GM23338 (cell line): ENCODE data around the gene GABBR1. TPM values are rescaled to one million over a fixed set of nuclear protein-coding genes. Genes with fewer than 3 reads are reported as not detected.

Experiments
- ATAC-seq: fragments of 200-7000 bp; cut with Tn5 transposase; 3 replicates; pipeline ENCODE4 v1.9.1; 2020
- DNase-seq: peaks from one replicate; pipeline ENCODE4 v3.0.0-alpha.2; 2015; ENCODE audit warnings: low spot score
- H2AFZ ChIP-seq: fragments of 200-600 bp; sonication (generic); 2 replicates; pipeline ENCODE4 v1.8.0; 2016; ENCODE audit warnings: antibody characterized with exemption, mild to moderate bottlenecking, moderate library complexity
- H3F3A ChIP-seq: fragments of 200-600 bp; sonication (generic); replicated peaks from 2 replicates; pipeline ENCODE4 v1.8.0; 2017; ENCODE audit warnings: antibody characterized with exemption, mixed run types, low read depth
- H3K27ac ChIP-seq: fragments of 200-600 bp; sonication (generic); 2 replicates; pipeline ENCODE4 v1.6.1; 2016; ENCODE audit warnings: low read depth
- H3K27me3 ChIP-seq: fragments of 200-600 bp; sonication (generic); 2 replicates; pipeline ENCODE4 v1.8.0; 2016; ENCODE audit warnings: mild to moderate bottlenecking, mixed run types, moderate library complexity; ENCODE audit not compliant: insufficient read depth
- H3K36me3 ChIP-seq: fragments of 200-600 bp; sonication (generic); 2 replicates; pipeline ENCODE4 v1.8.0; 2016; ENCODE audit warnings: mild to moderate bottlenecking; ENCODE audit not compliant: insufficient read depth
- H3K4me1 ChIP-seq: fragments of 200-600 bp; sonication (generic); 2 replicates; pipeline ENCODE4 v1.8.0; 2016; ENCODE audit warnings: mild to moderate bottlenecking, moderate library complexity; ENCODE audit not compliant: insufficient read depth
- H3K4me2 ChIP-seq: fragments of 200-600 bp; sonication (generic); 2 replicates; pipeline ENCODE4 v1.7.1; 2017; ENCODE audit warnings: mixed run types
- H3K4me3 ChIP-seq: fragments of 200-600 bp; sonication (generic); 2 replicates; pipeline ENCODE4 v1.6.1; 2016; ENCODE audit warnings: mixed run types
- H3K79me2 ChIP-seq: fragments of 200-600 bp; sonication (generic); replicated peaks from 2 replicates; pipeline ENCODE4 v1.8.0; 2017; ENCODE audit warnings: mild to moderate bottlenecking; ENCODE audit not compliant: insufficient read depth
- H3K9me2 ChIP-seq: fragments of 200-600 bp; sonication (generic); 2 replicates; pipeline ENCODE4 v1.8.0; 2017; ENCODE audit not compliant: insufficient read depth
- H4K20me1 ChIP-seq: fragments of 200-600 bp; sonication (generic); replicated peaks from 2 replicates; pipeline ENCODE4 v1.8.0; 2017; ENCODE audit warnings: mild to moderate bottlenecking; ENCODE audit not compliant: insufficient read depth
- H3K27ac Mint-ChIP-seq: 2 replicates; pipeline ENCODE4 v1.8.0; 2020; ENCODE audit warnings: inconsistent platforms, mild to moderate bottlenecking, moderate library complexity, mixed read lengths
- H3K27me3 Mint-ChIP-seq: 3 replicates; pipeline ENCODE4 v1.8.0; 2022; ENCODE audit warnings: low read depth, mild to moderate bottlenecking, moderate library complexity, mixed read lengths, inconsistent platforms; ENCODE audit not compliant: insufficient read depth, poor library complexity
- H3K36me3 Mint-ChIP-seq: 3 replicates; pipeline ENCODE4 v1.8.0; 2021; ENCODE audit warnings: low read depth, mild to moderate bottlenecking, inconsistent platforms, moderate library complexity, mixed read lengths
- H3K4me1 Mint-ChIP-seq: 3 replicates; pipeline ENCODE4 v1.8.0; 2020; ENCODE audit warnings: mild to moderate bottlenecking, inconsistent platforms, mixed read lengths
- H3K4me3 Mint-ChIP-seq: 3 replicates; pipeline ENCODE4 v1.8.0; 2021; ENCODE audit warnings: moderate library complexity, mild to moderate bottlenecking, inconsistent platforms, mixed read lengths
- H3K9me3 Mint-ChIP-seq: 3 replicates; pipeline ENCODE4 v1.8.0; 2020; ENCODE audit warnings: moderate library complexity, mild to moderate bottlenecking, inconsistent platforms, mixed read lengths
- CREB1 ChIP-seq: fragments of 250-450 bp; sonication (Bioruptor Pico); IDR thresholded peaks from 2 replicates; pipeline ENCODE4 v1.5.0; 2020; ENCODE audit warnings: low read depth, mild to moderate bottlenecking, moderate library complexity
- EZH2 ChIP-seq: fragments of 200-600 bp; sonication (generic); IDR thresholded peaks from one replicate; pipeline ENCODE4 v1.8.0; 2017; ENCODE audit warnings: antibody characterized with exemption, mild to moderate bottlenecking, low read depth; ENCODE audit not compliant: unreplicated experiment
- EZH2phosphoT487 ChIP-seq: fragments of 200-600 bp; sonication (generic); IDR thresholded peaks from one replicate; pipeline ENCODE4 v1.8.1; 2018; ENCODE audit warnings: antibody characterized with exemption; ENCODE audit not compliant: unreplicated experiment
- JUNB ChIP-seq: IDR thresholded peaks from one replicate; pipeline ENCODE4 v1.6.1; 2016; ENCODE audit warnings: antibody characterized with exemption; ENCODE audit not compliant: unreplicated experiment
- NANOG ChIP-seq: IDR thresholded peaks from 2 replicates; pipeline ENCODE4 v1.6.1; 2016; ENCODE audit warnings: antibody characterized with exemption, borderline replicate concordance
- STAT1 ChIP-seq: IDR thresholded peaks from one replicate; pipeline ENCODE4 v1.6.1; 2016; ENCODE audit warnings: antibody characterized with exemption; ENCODE audit not compliant: unreplicated experiment
- ZNF114 ChIP-seq: fragments of 250-450 bp; sonication (Bioruptor Pico); IDR thresholded peaks from 2 replicates; pipeline ENCODE4 v1.5.0; 2020; ENCODE audit warnings: mild to moderate bottlenecking, moderate library complexity
- ZNF331 ChIP-seq: fragments of 250-450 bp; sonication (Bioruptor Pico); IDR thresholded peaks from 2 replicates; pipeline ENCODE4 v1.5.0; 2020; ENCODE audit warnings: low read depth, mild to moderate bottlenecking, moderate library complexity
- polyA plus RNA-seq: library from polyadenylated mRNA; unstranded; fragments of >200 nt; fragmentation: Nextera tagmentation; extraction: Ambion mirVana; gene quantifications from 2 replicates; pipeline ENCODE4 v1.2.1, GENCODE V29; 2016
- total RNA-seq: library from RNA; depleted of rRNA; stranded (reverse); fragments of >200 nt; shearing (Covaris generic); gene quantifications from 2 replicates; pipeline ENCODE4 v1.2.3, GENCODE V29; 2014
- TF ChIP-seq, protein P1 (sequence below): IDR thresholded peaks from 2 replicates; pipeline ENCODE4 v1.6.1; 2016; ENCODE audit warnings: antibody characterized with exemption
- TF ChIP-seq, protein P2 (sequence below): IDR thresholded peaks from one replicate; pipeline ENCODE4 v1.6.1; 2018; ENCODE audit warnings: antibody characterized with exemption; ENCODE audit not compliant: unreplicated experiment
- TF ChIP-seq, protein P3 (sequence below), 2 experiments: fragments of 200-600 bp in 1 of 2; sonication (generic) in 1 of 2; conservative IDR thresholded peaks; 2 replicates each; pipeline versions ENCODE4 v1.5.1 to v1.6.1; 2016 to 2017; ENCODE audit warnings: antibody characterized with exemption in 2 of 2, low read depth in 2 of 2, mild to moderate bottlenecking in 2 of 2, moderate library complexity in 1 of 2
- TF ChIP-seq, protein P4 (sequence below): fragments of 250-450 bp; sonication (Bioruptor Pico); IDR thresholded peaks from 2 replicates; pipeline ENCODE4 v1.5.0; 2020; ENCODE audit warnings: mild to moderate bottlenecking, moderate library complexity

GABBR1 gene
- total and polyA plus RNA-seq, 2 experiments from 2014 or later, result 42.8 to 78.9 TPM

DNA sequence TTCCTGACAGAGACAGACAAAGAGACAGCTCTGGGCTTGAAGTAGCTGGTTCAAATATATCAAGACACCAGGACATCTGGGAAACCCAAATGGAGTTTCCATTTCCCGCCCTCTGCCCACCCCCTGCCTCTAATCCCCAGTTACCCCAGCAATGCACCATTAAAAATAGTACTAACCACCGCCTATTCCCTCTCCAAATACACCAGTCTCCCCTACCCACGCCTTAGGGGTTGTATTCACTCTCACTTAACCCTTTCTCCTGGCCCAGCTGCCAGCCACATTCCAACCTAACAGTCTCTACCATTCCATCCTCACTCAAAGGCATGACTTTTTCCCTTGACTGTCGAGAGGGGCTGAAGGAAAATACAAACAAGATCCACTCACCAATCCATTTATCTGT is 22.4 kb downstream of the GABBR1 start:
- H3K4me3 ChIP-seq, result no peak overlapping the region
- H3K4me1 ChIP-seq, result no peaks in the 10 kb centered on the region
- Mint-ChIP-seq H3K27ac (no peak overlapping the region), H3K9me3 (no peaks in the 10 kb centered on the region), H3K27me3 (peaks cover 2% of the 10 kb centered on the region), H3K4me3 (no peak overlapping the region), H3K4me1 (no peaks in the 10 kb centered on the region; the same call in 2 of the 3 replicates), H3K36me3 (peaks cover 96% of the 10 kb centered on the region)
- ATAC-seq (no peak), DNase-seq (no peak)
- H3K9me2 ChIP-seq, result no peaks in the 10 kb centered on the region
- peaks cover 24% of the 10 kb centered on the region for H3K79me2 ChIP-seq
- H3K36me3 ChIP-seq, result peaks cover 84% of the 10 kb centered on the region
- H2AFZ ChIP-seq, result no peak overlapping the region
- H3K27ac ChIP-seq, result peak overlapping the region; percentile 69; the same call in 1 of the 2 replicates
- TF ChIP-seq EZH2phosphoT487 (no peak), EZH2 (no peak), CREB1 (CRISPR knock-in tag) (no peak), STAT1 (no peak), ZNF114 (no peak), JUNB (no peak), NANOG (no peak), ZNF331 (CRISPR knock-in tag) (no peak)
- TF ChIP-seq, protein P1, sequence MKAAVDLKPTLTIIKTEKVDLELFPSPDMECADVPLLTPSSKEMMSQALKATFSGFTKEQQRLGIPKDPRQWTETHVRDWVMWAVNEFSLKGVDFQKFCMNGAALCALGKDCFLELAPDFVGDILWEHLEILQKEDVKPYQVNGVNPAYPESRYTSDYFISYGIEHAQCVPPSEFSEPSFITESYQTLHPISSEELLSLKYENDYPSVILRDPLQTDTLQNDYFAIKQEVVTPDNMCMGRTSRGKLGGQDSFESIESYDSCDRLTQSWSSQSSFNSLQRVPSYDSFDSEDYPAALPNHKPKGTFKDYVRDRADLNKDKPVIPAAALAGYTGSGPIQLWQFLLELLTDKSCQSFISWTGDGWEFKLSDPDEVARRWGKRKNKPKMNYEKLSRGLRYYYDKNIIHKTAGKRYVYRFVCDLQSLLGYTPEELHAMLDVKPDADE, result no peak
- TF ChIP-seq, protein P2, sequence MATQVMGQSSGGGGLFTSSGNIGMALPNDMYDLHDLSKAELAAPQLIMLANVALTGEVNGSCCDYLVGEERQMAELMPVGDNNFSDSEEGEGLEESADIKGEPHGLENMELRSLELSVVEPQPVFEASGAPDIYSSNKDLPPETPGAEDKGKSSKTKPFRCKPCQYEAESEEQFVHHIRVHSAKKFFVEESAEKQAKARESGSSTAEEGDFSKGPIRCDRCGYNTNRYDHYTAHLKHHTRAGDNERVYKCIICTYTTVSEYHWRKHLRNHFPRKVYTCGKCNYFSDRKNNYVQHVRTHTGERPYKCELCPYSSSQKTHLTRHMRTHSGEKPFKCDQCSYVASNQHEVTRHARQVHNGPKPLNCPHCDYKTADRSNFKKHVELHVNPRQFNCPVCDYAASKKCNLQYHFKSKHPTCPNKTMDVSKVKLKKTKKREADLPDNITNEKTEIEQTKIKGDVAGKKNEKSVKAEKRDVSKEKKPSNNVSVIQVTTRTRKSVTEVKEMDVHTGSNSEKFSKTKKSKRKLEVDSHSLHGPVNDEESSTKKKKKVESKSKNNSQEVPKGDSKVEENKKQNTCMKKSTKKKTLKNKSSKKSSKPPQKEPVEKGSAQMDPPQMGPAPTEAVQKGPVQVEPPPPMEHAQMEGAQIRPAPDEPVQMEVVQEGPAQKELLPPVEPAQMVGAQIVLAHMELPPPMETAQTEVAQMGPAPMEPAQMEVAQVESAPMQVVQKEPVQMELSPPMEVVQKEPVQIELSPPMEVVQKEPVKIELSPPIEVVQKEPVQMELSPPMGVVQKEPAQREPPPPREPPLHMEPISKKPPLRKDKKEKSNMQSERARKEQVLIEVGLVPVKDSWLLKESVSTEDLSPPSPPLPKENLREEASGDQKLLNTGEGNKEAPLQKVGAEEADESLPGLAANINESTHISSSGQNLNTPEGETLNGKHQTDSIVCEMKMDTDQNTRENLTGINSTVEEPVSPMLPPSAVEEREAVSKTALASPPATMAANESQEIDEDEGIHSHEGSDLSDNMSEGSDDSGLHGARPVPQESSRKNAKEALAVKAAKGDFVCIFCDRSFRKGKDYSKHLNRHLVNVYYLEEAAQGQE, result no peak
- TF ChIP-seq, protein P3, sequence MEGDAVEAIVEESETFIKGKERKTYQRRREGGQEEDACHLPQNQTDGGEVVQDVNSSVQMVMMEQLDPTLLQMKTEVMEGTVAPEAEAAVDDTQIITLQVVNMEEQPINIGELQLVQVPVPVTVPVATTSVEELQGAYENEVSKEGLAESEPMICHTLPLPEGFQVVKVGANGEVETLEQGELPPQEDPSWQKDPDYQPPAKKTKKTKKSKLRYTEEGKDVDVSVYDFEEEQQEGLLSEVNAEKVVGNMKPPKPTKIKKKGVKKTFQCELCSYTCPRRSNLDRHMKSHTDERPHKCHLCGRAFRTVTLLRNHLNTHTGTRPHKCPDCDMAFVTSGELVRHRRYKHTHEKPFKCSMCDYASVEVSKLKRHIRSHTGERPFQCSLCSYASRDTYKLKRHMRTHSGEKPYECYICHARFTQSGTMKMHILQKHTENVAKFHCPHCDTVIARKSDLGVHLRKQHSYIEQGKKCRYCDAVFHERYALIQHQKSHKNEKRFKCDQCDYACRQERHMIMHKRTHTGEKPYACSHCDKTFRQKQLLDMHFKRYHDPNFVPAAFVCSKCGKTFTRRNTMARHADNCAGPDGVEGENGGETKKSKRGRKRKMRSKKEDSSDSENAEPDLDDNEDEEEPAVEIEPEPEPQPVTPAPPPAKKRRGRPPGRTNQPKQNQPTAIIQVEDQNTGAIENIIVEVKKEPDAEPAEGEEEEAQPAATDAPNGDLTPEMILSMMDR (conservative IDR thresholded peaks at IDR 0.05; ENCODE audit: low read depth in 2 of 2), result no peak
- TF ChIP-seq, protein P4, sequence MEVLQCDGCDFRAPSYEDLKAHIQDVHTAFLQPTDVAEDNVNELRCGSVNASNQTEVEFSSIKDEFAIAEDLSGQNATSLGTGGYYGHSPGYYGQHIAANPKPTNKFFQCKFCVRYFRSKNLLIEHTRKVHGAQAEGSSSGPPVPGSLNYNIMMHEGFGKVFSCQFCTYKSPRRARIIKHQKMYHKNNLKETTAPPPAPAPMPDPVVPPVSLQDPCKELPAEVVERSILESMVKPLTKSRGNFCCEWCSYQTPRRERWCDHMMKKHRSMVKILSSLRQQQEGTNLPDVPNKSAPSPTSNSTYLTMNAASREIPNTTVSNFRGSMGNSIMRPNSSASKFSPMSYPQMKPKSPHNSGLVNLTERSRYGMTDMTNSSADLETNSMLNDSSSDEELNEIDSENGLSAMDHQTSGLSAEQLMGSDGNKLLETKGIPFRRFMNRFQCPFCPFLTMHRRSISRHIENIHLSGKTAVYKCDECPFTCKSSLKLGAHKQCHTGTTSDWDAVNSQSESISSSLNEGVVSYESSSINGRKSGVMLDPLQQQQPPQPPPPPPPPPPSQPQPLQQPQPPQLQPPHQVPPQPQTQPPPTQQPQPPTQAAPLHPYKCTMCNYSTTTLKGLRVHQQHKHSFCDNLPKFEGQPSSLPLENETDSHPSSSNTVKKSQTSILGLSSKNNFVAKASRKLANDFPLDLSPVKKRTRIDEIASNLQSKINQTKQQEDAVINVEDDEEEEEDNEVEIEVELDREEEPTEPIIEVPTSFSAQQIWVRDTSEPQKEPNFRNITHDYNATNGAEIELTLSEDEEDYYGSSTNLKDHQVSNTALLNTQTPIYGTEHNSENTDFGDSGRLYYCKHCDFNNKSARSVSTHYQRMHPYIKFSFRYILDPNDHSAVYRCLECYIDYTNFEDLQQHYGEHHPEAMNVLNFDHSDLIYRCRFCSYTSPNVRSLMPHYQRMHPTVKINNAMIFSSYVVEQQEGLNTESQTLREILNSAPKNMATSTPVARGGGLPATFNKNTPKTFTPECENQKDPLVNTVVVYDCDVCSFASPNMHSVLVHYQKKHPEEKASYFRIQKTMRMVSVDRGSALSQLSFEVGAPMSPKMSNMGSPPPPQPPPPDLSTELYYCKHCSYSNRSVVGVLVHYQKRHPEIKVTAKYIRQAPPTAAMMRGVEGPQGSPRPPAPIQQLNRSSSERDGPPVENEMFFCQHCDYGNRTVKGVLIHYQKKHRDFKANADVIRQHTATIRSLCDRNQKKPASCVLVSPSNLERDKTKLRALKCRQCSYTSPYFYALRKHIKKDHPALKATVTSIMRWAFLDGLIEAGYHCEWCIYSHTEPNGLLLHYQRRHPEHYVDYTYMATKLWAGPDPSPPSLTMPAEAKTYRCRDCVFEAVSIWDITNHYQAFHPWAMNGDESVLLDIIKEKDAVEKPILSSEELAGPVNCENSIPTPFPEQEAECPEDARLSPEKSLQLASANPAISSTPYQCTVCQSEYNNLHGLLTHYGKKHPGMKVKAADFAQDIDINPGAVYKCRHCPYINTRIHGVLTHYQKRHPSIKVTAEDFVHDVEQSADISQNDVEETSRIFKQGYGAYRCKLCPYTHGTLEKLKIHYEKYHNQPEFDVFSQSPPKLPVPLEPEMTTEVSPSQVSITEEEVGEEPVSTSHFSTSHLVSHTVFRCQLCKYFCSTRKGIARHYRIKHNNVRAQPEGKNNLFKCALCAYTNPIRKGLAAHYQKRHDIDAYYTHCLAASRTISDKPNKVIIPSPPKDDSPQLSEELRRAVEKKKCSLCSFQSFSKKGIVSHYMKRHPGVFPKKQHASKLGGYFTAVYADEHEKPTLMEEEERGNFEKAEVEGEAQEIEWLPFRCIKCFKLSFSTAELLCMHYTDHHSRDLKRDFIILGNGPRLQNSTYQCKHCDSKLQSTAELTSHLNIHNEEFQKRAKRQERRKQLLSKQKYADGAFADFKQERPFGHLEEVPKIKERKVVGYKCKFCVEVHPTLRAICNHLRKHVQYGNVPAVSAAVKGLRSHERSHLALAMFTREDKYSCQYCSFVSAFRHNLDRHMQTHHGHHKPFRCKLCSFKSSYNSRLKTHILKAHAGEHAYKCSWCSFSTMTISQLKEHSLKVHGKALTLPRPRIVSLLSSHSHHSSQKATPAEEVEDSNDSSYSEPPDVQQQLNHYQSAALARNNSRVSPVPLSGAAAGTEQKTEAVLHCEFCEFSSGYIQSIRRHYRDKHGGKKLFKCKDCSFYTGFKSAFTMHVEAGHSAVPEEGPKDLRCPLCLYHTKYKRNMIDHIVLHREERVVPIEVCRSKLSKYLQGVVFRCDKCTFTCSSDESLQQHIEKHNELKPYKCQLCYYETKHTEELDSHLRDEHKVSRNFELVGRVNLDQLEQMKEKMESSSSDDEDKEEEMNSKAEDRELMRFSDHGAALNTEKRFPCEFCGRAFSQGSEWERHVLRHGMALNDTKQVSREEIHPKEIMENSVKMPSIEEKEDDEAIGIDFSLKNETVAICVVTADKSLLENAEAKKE (CRISPR knock-in tag), result no peak
- H3K4me2 ChIP-seq, result no peak overlapping the region
- no peaks in the 10 kb centered on the region for H3K27me3 ChIP-seq
- H4K20me1 ChIP-seq, result peaks cover 21% of the 10 kb centered on the region
- peaks cover 30% of the 10 kb centered on the region; the same call in 1 of the 2 replicates for H3F3A ChIP-seq
